C4-2B (cell line): ENCODE measurements around the gene CCN5.

ENCODE experiments used
- ZFX ChIP-seq: fragments of 450-650 bp; IDR thresholded peaks from 2 replicates; pipeline ENCODE4 v1.6.1; 2017
- TF ChIP-seq, protein P1 (sequence below): fragments of 450-650 bp; conservative IDR thresholded peaks from 2 replicates; pipeline ENCODE4 v1.5.1; 2017; ENCODE audit warnings: mild to moderate bottlenecking

DNA sequence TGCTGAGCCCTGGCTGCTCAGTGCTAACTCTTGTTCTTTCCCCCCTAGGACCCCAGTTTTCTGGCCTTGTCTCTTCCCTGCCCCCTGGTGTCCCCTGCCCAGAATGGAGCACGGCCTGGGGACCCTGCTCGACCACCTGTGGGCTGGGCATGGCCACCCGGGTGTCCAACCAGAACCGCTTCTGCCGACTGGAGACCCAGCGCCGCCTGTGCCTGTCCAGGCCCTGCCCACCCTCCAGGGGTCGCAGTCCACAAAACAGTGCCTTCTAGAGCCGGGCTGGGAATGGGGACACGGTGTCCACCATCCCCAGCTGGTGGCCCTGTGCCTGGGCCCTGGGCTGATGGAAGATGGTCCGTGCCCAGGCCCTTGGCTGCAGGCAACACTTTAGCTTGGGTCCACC, 11.9 kb downstream of the CCN5 start:
- TF ChIP-seq, protein P1, sequence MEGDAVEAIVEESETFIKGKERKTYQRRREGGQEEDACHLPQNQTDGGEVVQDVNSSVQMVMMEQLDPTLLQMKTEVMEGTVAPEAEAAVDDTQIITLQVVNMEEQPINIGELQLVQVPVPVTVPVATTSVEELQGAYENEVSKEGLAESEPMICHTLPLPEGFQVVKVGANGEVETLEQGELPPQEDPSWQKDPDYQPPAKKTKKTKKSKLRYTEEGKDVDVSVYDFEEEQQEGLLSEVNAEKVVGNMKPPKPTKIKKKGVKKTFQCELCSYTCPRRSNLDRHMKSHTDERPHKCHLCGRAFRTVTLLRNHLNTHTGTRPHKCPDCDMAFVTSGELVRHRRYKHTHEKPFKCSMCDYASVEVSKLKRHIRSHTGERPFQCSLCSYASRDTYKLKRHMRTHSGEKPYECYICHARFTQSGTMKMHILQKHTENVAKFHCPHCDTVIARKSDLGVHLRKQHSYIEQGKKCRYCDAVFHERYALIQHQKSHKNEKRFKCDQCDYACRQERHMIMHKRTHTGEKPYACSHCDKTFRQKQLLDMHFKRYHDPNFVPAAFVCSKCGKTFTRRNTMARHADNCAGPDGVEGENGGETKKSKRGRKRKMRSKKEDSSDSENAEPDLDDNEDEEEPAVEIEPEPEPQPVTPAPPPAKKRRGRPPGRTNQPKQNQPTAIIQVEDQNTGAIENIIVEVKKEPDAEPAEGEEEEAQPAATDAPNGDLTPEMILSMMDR: no peak
- TF ChIP-seq ZFX: no peak
